GM12873 (cell line): ENCODE data around the gene MYO16.

Source experiments
- TF ChIP-seq, protein P1 (sequence below): IDR thresholded peaks from 2 replicates; pipeline ENCODE4 v1.5.1; 2012; ENCODE audit warnings: low read depth, mild to moderate bottlenecking, moderate library complexity, low read length, control low read depth; ENCODE audit not compliant: insufficient read depth; ENCODE audit errors: missing control alignments

Gene MYO16

DNA sequence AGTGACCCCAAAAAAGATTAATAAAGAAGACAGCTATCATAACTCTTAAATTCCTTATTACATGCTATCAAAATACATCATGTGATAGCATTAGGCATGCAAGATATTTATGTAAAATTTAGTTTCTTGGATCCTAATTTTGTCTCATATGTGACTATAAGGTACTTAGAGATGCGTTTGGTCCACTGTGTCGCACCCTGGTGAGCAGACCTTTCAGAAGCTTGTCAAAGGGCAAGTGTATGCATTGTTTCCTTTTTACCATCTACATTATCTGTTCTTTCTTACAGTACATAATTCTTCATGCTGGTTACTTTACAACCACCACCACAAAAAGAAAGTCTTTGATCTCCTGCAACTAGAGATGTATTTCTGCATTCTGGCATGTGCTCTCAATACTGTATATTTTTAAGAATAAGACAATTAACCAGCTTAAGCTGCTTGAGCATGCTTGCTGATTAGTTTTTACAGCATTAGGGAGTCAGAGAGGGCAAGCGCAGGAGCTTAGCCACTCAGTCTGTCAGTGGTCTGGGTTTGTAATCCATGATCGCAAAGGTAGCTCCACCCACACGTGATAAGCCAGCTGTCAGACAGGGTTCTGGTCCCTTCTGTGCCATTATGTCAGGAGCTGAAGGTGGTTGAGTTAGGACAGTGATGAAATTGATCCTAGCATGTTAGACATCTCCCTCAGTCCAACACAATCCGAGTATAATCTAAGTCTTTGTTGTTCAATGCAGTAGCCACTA, 500.9 kb downstream of the MYO16 start:
- TF ChIP-seq, protein P1, sequence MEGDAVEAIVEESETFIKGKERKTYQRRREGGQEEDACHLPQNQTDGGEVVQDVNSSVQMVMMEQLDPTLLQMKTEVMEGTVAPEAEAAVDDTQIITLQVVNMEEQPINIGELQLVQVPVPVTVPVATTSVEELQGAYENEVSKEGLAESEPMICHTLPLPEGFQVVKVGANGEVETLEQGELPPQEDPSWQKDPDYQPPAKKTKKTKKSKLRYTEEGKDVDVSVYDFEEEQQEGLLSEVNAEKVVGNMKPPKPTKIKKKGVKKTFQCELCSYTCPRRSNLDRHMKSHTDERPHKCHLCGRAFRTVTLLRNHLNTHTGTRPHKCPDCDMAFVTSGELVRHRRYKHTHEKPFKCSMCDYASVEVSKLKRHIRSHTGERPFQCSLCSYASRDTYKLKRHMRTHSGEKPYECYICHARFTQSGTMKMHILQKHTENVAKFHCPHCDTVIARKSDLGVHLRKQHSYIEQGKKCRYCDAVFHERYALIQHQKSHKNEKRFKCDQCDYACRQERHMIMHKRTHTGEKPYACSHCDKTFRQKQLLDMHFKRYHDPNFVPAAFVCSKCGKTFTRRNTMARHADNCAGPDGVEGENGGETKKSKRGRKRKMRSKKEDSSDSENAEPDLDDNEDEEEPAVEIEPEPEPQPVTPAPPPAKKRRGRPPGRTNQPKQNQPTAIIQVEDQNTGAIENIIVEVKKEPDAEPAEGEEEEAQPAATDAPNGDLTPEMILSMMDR = no peak

DNA sequence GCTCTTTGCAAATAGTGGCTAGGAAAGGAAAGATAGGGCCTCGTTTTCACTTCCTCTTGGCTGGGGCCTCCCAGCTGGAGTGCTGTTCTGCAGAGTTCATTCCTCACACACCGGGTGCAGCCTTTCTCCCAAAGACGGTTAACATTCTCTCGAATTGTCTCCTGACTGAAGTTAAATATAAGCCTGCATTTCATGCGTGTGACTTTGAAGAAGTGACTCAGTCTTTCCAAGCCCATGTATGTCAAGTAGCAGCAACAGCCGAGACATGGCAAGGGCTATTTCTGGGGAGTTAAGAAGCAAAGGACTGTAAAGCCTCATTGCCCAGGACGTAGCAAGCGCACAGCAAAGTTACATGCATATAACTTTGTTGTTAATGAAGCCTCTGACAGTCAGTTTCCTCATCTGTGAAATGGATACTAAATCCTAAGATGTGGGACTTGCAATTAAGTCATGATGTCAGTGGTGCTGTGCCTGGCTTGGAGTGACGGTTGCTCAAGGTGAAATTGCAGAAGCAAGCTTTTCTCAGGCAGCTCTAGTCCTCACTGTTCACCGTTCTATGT, 502.4 kb downstream of the MYO16 start:
- TF ChIP-seq, protein P1 = no peak

DNA sequence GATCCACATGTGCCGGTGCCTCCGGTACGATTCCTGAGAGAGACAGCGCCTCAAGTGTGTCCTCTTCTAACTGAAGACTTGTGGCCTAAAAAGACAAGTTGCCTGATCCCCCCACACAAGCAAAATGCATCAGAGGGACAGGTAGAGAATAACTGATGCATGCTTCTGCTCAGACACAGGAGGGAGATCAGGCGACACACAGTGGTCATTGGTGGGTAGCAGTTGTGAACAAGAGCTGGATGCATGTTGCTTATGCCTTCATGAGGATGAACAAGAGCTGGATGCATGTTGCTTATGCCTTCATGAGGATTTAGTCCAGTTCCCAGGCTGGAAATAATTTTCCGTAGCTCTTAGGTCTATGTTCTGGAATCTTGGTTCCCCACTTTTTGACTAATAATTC, 505.6 kb downstream of the MYO16 start:
- TF ChIP-seq, protein P1 = peak; percentile 46

DNA sequence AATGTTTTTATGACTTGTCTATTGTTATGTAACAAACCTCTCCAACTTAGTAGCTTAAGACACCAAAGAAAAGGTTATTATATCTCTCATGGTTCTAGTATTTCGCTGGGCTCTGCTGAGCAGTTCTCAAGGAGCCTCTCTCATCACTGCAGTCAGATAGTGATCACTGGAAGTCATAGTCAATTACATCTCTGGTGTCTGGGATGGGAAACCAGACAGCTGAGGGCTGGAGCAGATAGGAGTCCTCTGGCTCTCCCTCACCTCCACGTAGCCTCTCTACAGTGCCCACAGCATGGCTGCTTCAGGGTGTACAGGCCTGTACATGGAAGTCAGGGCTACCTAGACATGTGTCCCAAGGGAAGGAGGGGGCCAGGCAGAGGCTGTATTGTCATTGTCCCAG, 507.5 kb downstream of the MYO16 start:
- TF ChIP-seq, protein P1 = no peak

DNA sequence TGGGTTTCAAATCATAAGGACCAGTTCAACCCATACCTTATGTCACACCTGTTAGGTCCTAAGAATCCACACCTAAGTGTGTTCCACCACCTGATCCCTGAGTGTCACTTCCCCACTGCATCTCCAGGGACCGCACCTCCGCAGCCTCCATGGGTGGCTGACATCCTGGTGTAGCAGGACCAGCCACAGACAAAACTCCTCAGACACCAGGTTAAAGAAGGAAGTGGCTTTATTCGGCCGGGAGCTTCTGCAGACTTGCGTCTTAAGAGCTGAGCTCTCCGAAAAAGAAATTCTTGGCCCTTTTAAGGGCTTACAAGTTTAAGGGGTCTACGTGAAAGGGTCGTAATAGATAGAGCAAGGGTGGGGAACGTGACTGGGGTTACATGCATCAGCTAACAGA, 509.9 kb downstream of the MYO16 start:
- TF ChIP-seq, protein P1 = no peak

DNA sequence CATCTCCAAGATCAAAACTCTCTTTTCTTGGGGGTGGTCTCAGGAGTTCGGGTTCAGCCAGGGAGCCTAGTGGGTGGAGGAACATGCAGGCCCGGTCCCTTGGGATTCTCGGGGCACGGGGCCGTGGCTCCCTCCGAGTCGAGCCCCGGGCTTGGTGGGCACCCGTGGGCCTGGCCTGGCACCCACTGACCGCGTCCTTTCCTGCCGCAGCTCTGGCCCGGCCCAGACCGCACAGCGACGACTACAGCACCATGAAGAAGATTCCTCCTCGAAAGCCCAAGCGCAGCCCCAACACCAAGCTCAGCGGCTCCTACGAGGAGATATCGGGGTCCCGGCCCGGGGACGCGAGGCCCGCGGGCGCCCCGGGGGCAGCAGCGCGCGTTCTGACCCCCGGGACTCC, 510.6 kb downstream of the MYO16 start:
- TF ChIP-seq, protein P1 = no peak

DNA sequence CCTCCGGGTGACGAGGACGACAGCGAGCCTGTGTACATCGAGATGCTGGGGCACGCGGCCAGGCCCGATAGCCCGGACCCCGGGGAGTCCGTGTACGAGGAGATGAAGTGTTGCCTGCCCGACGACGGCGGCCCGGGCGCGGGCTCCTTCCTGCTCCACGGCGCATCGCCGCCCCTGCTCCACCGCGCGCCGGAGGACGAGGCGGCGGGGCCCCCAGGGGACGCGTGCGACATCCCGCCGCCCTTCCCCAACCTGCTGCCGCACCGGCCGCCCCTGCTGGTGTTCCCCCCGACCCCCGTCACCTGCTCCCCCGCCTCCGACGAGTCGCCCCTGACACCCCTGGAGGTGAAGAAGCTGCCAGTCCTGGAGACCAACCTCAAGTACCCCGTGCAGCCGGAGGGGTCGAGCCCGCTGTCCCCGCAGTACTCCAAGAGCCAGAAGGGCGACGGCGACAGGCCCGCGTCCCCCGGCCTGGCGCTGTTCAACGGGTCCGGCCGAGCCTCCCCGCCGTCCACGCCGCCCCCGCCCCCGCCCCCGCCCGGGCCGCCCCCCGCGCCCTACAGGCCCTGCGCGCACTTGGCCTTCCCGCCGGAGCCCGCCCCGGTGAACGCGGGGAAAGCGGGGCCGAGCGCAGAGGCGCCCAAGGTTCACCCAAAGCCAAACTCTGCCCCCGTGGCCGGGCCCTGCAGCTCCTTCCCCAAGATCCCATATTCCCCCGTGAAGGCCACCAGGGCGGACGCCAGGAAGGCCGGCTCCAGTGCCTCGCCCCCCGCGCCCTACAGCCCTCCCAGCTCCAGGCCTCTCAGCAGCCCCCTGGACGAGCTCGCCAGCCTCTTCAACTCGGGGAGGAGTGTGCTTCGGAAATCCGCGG, 511.3 kb downstream of the MYO16 start:
- TF ChIP-seq, protein P1 = no peak
